Calu3 (cell line): ENCODE data around the gene DACT2. TPM values are rescaled to one million over a fixed set of nuclear protein-coding genes. Genes with fewer than 3 reads are reported as not detected.

Experiments used
- BruUV-seq: library from RNA; stranded (reverse); fragments of 400-500 nt; replicated peaks from 2 replicates; lab custom pipeline; 2021; lab: Mats Ljungman, UMichigan
- CTCF ChIA-PET: fragments of 300-600 bp; sonication (Branson Sonifier 250); formaldehyde crosslinking; loops from one replicate; lab custom pipeline; 2022; ENCODE audit warnings: antibody characterized with exemption; lab: Charles Lee
- DNase-seq: peaks from one replicate; pipeline ENCODE4 v3.0.0; 2022
- H3K27ac Mint-ChIP-seq: one replicate; pipeline ENCODE4 v1.8.0; 2022; ENCODE audit warnings: mixed read lengths; ENCODE audit not compliant: unreplicated experiment
- H3K27me3 Mint-ChIP-seq: one replicate; pipeline ENCODE4 v1.8.0; 2022; ENCODE audit warnings: mixed read lengths; ENCODE audit not compliant: unreplicated experiment
- H3K36me3 Mint-ChIP-seq: one replicate; pipeline ENCODE4 v1.8.0; 2022; ENCODE audit warnings: mild to moderate bottlenecking, moderate library complexity, mixed read lengths; ENCODE audit not compliant: insufficient read depth, unreplicated experiment
- H3K4me1 Mint-ChIP-seq: one replicate; pipeline ENCODE4 v1.8.0; 2022; ENCODE audit warnings: mild to moderate bottlenecking, low read depth, mixed read lengths; ENCODE audit not compliant: unreplicated experiment
- H3K4me3 Mint-ChIP-seq: one replicate; pipeline ENCODE4 v1.8.0; 2022; ENCODE audit warnings: mild to moderate bottlenecking, low read depth, moderate library complexity, mixed read lengths; ENCODE audit not compliant: unreplicated experiment
- H3K9me3 Mint-ChIP-seq: one replicate; pipeline ENCODE4 v1.8.0; 2022; ENCODE audit warnings: low read depth, mixed read lengths; ENCODE audit not compliant: unreplicated experiment
- intact Hi-C: fragments of 100-400 bp; cut with micrococcal nuclease; formaldehyde crosslinking; loops from one replicate; pipeline ENCODE4 v1.10.0; 2022; ENCODE audit not compliant: unreplicated experiment
- total RNA-seq: library from RNA; stranded (reverse); gene quantifications from 2 replicates; pipeline ENCODE4 v1.2.3, GENCODE V29; 2022
- TF ChIP-seq, protein P1 (sequence below): fragments of 200-600 bp; IDR thresholded peaks from one replicate; pipeline ENCODE4 v1.8.0; 2022; ENCODE audit warnings: antibody characterized with exemption; ENCODE audit not compliant: unreplicated experiment

The DACT2 gene
- total RNA-seq, 1 experiment from 2014 or later = not detected

DNA sequence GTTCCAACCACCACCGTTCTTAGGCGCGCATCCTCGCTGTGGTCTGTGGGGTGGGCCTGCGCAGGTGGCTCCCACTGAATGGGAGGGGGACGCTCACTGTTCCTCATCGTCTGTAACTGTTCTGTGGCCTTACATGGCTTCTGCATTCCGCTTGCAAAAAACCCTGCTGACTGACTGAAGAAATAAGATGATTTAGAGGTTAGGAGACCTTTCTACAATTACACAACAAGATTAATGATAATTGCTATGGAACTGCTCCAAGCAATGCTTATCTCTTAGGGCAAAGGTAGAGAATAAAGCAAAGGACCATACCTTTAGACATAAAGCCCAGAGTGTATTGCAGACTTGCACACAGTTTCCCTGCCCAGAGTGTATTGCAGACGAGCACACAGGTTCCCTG is 14.4 kb upstream of the DACT2 start:
- Mint-ChIP-seq H3K27ac (no peak overlapping the region), H3K27me3 (peaks cover 20% of the 10 kb centered on the region), H3K4me3 (no peak overlapping the region), H3K9me3 (peaks cover 4% of the 10 kb centered on the region), H3K4me1 (peaks cover 11% of the 10 kb centered on the region), H3K36me3 (peaks cover 5% of the 10 kb centered on the region)
- intact Hi-C loops = no loop called here
- CTCF ChIA-PET = interaction anchor here (0.5 kb wide), 1 partner anchor 16 kb away, joined by 10 read pairs; no protein-coding TSS in a partner anchor
- TF ChIP-seq, protein P1, sequence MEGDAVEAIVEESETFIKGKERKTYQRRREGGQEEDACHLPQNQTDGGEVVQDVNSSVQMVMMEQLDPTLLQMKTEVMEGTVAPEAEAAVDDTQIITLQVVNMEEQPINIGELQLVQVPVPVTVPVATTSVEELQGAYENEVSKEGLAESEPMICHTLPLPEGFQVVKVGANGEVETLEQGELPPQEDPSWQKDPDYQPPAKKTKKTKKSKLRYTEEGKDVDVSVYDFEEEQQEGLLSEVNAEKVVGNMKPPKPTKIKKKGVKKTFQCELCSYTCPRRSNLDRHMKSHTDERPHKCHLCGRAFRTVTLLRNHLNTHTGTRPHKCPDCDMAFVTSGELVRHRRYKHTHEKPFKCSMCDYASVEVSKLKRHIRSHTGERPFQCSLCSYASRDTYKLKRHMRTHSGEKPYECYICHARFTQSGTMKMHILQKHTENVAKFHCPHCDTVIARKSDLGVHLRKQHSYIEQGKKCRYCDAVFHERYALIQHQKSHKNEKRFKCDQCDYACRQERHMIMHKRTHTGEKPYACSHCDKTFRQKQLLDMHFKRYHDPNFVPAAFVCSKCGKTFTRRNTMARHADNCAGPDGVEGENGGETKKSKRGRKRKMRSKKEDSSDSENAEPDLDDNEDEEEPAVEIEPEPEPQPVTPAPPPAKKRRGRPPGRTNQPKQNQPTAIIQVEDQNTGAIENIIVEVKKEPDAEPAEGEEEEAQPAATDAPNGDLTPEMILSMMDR = no peak
- DNase-seq = no peak
- BruUV-seq = no TSS peak

GRCh38 chr6:168333491-168333890 is 13.9 kb upstream of the DACT2 start:
- Mint-ChIP-seq H3K36me3 (peaks cover 5% of the 10 kb centered on the region), H3K9me3 (peaks cover 4% of the 10 kb centered on the region), H3K4me1 (peaks cover 14% of the 10 kb centered on the region), H3K27ac (no peak overlapping the region), H3K4me3 (no peak overlapping the region), H3K27me3 (peaks cover 23% of the 10 kb centered on the region)
- BruUV-seq = no TSS peak
- no peak for DNase-seq
- CTCF ChIA-PET = interaction anchor here (0.5 kb wide), 1 partner anchor 16 kb away, joined by 10 read pairs; no protein-coding TSS in a partner anchor
- TF ChIP-seq, protein P1 = no peak
- intact Hi-C loops = no loop called here

DNA sequence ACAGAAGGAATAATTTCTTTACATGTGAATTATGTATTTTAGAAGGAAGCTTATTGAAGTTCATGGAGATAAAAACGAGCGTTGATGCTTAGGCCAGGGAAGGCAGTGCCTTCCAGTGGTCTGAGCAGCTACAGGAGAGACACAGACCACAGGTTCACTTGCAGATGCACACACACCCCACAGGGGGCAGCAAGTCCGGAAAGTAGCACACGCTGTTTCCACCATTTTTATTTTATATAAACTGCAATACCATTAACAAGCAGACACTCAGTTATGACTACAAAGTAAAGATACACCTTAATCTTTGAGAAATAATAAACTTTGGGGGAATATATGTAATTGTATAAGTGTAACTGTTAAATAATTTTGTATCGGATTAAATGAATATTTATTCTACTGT is 13.5 kb upstream of the DACT2 start:
- CTCF ChIA-PET = no interaction called here

GRCh38 chr6:168332020-168332419 is 12.4 kb upstream of the DACT2 start:
- Mint-ChIP-seq H3K36me3 (peaks cover 5% of the 10 kb centered on the region), H3K4me3 (no peak overlapping the region), H3K27me3 (peaks cover 20% of the 10 kb centered on the region), H3K27ac (no peak overlapping the region), H3K4me1 (peaks cover 22% of the 10 kb centered on the region), H3K9me3 (peaks cover 4% of the 10 kb centered on the region)
- CTCF ChIA-PET = no interaction called here
- intact Hi-C loops = no loop called here
- no peak for DNase-seq
- TF ChIP-seq, protein P1 = no peak
- no TSS peak for BruUV-seq

More for the DNA sequence above, 13.5 kb upstream of the DACT2 start:
- H3K27me3 Mint-ChIP-seq = peaks cover 23% of the 10 kb centered on the region
- intact Hi-C loops = no loop called here
- BruUV-seq = no TSS peak
- no peak overlapping the region for H3K27ac Mint-ChIP-seq
- H3K4me1 Mint-ChIP-seq = peaks cover 14% of the 10 kb centered on the region
- TF ChIP-seq, protein P1 = peak; percentile 55
- peak; percentile 50 for DNase-seq
- no peak overlapping the region for H3K4me3 Mint-ChIP-seq
- H3K9me3 Mint-ChIP-seq = peaks cover 4% of the 10 kb centered on the region
- H3K36me3 Mint-ChIP-seq = peaks cover 5% of the 10 kb centered on the region
